HepG2 (cell line): ENCODE results near the gene PRR27. TPM values are rescaled to one million over a fixed set of nuclear protein-coding genes. Genes with fewer than 3 reads are reported as not detected.

Experiments
- ATAC-seq: fragments of 200-7000 bp; cut with Tn5 transposase; 3 replicates; pipeline ENCODE4 v1.9.1; 2020; ENCODE audit warnings: mild to moderate bottlenecking, moderate library complexity
- BruUV-seq: library from RNA; stranded (reverse); fragments of 400-500 nt; replicated peaks from 2 replicates; lab custom pipeline; 2021; lab: Mats Ljungman, UMichigan
- CTCF ChIA-PET: fragments of 300-600 bp; formaldehyde crosslinking; extraction: SDS; loops from one replicate; lab custom pipeline; 2021; ENCODE audit warnings: low total read pairs, inconsistent platforms, low intra/inter-chr PET ratio; lab: Yijun Ruan, JAX
- POLR2A ChIA-PET: fragments of 350-600 bp; sonication (Branson Sonifier 250); formaldehyde crosslinking; loops from one replicate; lab custom pipeline; 2020; ENCODE audit warnings: antibody characterized with exemption, inconsistent platforms; lab: Yijun Ruan, JAX
- DNase-seq: peaks from one replicate; pipeline ENCODE4 v3.0.0-alpha.2; 2015; ENCODE audit warnings: low spot score
- FAIRE-seq: peaks from 3 replicates; lab custom pipeline; 2011; peaks lifted over from hg19 to GRCh38; lab: Jason Lieb, UNC
- H2AFZ ChIP-seq: one replicate; pipeline ENCODE4 v1.6.1; 2011; ENCODE audit warnings: low read length, inconsistent platforms
- H3K27ac ChIP-seq: fragments of 300-600 bp; 3 replicates; pipeline ENCODE4 v1.8.0; 2011; ENCODE audit warnings: mixed run types, mild to moderate bottlenecking, mixed read lengths, low read length, inconsistent platforms; ENCODE audit not compliant: insufficient read depth; ENCODE audit errors: extremely low read length
- H3K27me3 ChIP-seq, 2 experiments: fragments of 200-600 bp in 1 of 2; 2 replicates in 1 of 2; 3 replicates in 1 of 2; pipeline versions ENCODE4 v1.6.0 to v1.8.0; 2011; ENCODE audit warnings: low read length in 2 of 2, mild to moderate bottlenecking in 2 of 2, moderate library complexity in 2 of 2, inconsistent platforms in 1 of 2; ENCODE audit not compliant: insufficient read depth in 2 of 2, control insufficient read depth in 1 of 2
- H3K36me3 ChIP-seq, 2 experiments: fragments of 200-600 bp in 1 of 2; replicated peaks in 1 of 2; 2 replicates in 1 of 2; 3 replicates in 1 of 2; pipeline versions ENCODE4 v1.5.1 to v1.8.0; 2011; ENCODE audit warnings: low read length in 2 of 2, inconsistent platforms in 1 of 2; ENCODE audit not compliant: insufficient read depth in 2 of 2, control insufficient read depth in 1 of 2
- H3K4me1 ChIP-seq: 2 replicates; pipeline ENCODE4 v1.5.1; 2012; ENCODE audit warnings: low read length, inconsistent platforms; ENCODE audit not compliant: insufficient read depth
- H3K4me2 ChIP-seq: 2 replicates; pipeline ENCODE4 v1.6.0; 2011; ENCODE audit warnings: low read depth, low read length, inconsistent platforms
- H3K4me3 ChIP-seq, 3 experiments: fragments of 200-600 bp in 1 of 3; sonication (generic), shearing (Covaris generic) in 1 of 3; replicated peaks in 1 of 3; 2 replicates each; pipeline ENCODE4 v1.5.1; 2011 to 2016; ENCODE audit warnings: low read length in 3 of 3, inconsistent platforms in 2 of 3, low read depth in 2 of 3, mild to moderate bottlenecking in 2 of 3, control low read depth in 1 of 3, mixed read lengths in 1 of 3; ENCODE audit not compliant: insufficient read depth in 1 of 3
- H3K79me2 ChIP-seq: one replicate; pipeline ENCODE4 v1.6.1; 2011; ENCODE audit warnings: low read length, inconsistent platforms; ENCODE audit not compliant: insufficient read depth
- H3K9ac ChIP-seq: 2 replicates; pipeline ENCODE4 v1.6.0; 2011; ENCODE audit warnings: mild to moderate bottlenecking, low read depth, low read length, inconsistent platforms; ENCODE audit not compliant: insufficient read depth
- H3K9me3 ChIP-seq: 2 replicates; pipeline ENCODE4 v1.5.1; 2012; ENCODE audit warnings: mild to moderate bottlenecking, low read length
- H4K20me1 ChIP-seq: 2 replicates; pipeline ENCODE4 v1.6.0; 2011; ENCODE audit warnings: inconsistent platforms, mild to moderate bottlenecking, low read length, moderate library complexity; ENCODE audit not compliant: insufficient read depth
- AGO2 ChIP-seq: fragments of 200-400 bp; formaldehyde crosslinking; optimal IDR thresholded peaks from 2 replicates; pipeline ENCODE3; 2017; ENCODE audit warnings: mild to moderate bottlenecking, low read depth, low read length, moderate library complexity
- GZF1 ChIP-seq: sonication (generic); formaldehyde crosslinking; IDR thresholded peaks from 2 replicates; pipeline ENCODE4 v1.5.1; 2020; ENCODE audit warnings: mild to moderate bottlenecking, missing genetic modification reagents
- HOXA3 ChIP-seq: sonication (generic); formaldehyde crosslinking; IDR thresholded peaks from 2 replicates; pipeline ENCODE4 v1.5.0; 2020; ENCODE audit warnings: missing genetic modification reagents
- IRX3 ChIP-seq: sonication (generic); formaldehyde crosslinking; IDR thresholded peaks from 2 replicates; pipeline ENCODE4 v1.8.1; 2023; ENCODE audit warnings: mild to moderate bottlenecking, low read depth, missing genetic modification reagents, borderline replicate concordance
- KDM2A ChIP-seq: sonication (generic); formaldehyde crosslinking; IDR thresholded peaks from 2 replicates; pipeline ENCODE4 v1.4.0; 2020; ENCODE audit warnings: low read depth, missing genetic modification reagents, borderline replicate concordance
- MED13 ChIP-seq: sonication (generic); formaldehyde crosslinking; IDR thresholded peaks from 2 replicates; pipeline ENCODE4 v1.5.0; 2020; ENCODE audit warnings: missing genetic modification reagents
- POGZ ChIP-seq: sonication (generic); formaldehyde crosslinking; IDR thresholded peaks from 2 replicates; pipeline ENCODE4 v1.4.0; 2020; ENCODE audit warnings: mild to moderate bottlenecking, missing genetic modification reagents
- SIX1 ChIP-seq: sonication (generic); formaldehyde crosslinking; IDR thresholded peaks from 2 replicates; pipeline ENCODE4 v1.4.0; 2020; ENCODE audit warnings: missing genetic modification reagents, borderline replicate concordance
- SP1 ChIP-seq, 2 experiments: fragments of 450-650 bp in 1 of 2; sonication (generic) in 1 of 2; formaldehyde crosslinking in 1 of 2; IDR thresholded peaks; 2 replicates each; pipeline versions ENCODE4 v1.4.0 to v1.6.1; 2016 to 2020; ENCODE audit warnings: missing genetic modification reagents in 1 of 2
- U2AF2 ChIP-seq: fragments of 200-400 bp; formaldehyde crosslinking; IDR thresholded peaks from 2 replicates; pipeline ENCODE4 v1.6.1; 2017; ENCODE audit warnings: low read depth, mild to moderate bottlenecking, low read length
- ZBTB3 ChIP-seq: sonication (generic); formaldehyde crosslinking; IDR thresholded peaks from 2 replicates; pipeline ENCODE4 v1.4.0; 2020; ENCODE audit warnings: low read depth, mild to moderate bottlenecking, moderate library complexity, missing genetic modification reagents, borderline replicate concordance
- ZNF143 ChIP-seq: sonication (generic); formaldehyde crosslinking; IDR thresholded peaks from 2 replicates; pipeline ENCODE4 v1.4.0; 2020; ENCODE audit warnings: missing genetic modification reagents
- ZNF44 ChIP-seq: sonication (generic); formaldehyde crosslinking; IDR thresholded peaks from 2 replicates; pipeline ENCODE4 v1.5.1; 2020; ENCODE audit warnings: mild to moderate bottlenecking, missing genetic modification reagents
- ZNF598 ChIP-seq: sonication (generic); formaldehyde crosslinking; IDR thresholded peaks from 2 replicates; pipeline ENCODE4 v1.5.1; 2020; ENCODE audit warnings: mild to moderate bottlenecking, missing genetic modification reagents, borderline replicate concordance
- ZNF713 ChIP-seq: sonication (generic); formaldehyde crosslinking; IDR thresholded peaks from 2 replicates; pipeline ENCODE4 v1.4.0; 2020; ENCODE audit warnings: mild to moderate bottlenecking, missing genetic modification reagents
- ZNF724P ChIP-seq: sonication (generic); formaldehyde crosslinking; IDR thresholded peaks from 2 replicates; pipeline ENCODE4 v1.8.0; 2022; ENCODE audit warnings: missing genetic modification reagents, borderline replicate concordance
- ZNF772 ChIP-seq: sonication (generic); formaldehyde crosslinking; IDR thresholded peaks from 2 replicates; pipeline ENCODE4 v1.5.0; 2020; ENCODE audit warnings: mild to moderate bottlenecking, missing genetic modification reagents
- WGBS: methylation state at CpG from one replicate; pipeline ENCODE4 v1.1.6; 2017; ENCODE audit warnings: low lambda C conversion rate; 5-methylcytosine and 5-hydroxymethylcytosine counted together
- in situ Hi-C: cut with HindIII; loops from 2 replicates; pipeline ENCODE4 v1.10.0; 2017; ENCODE audit warnings: low pct_unique_long_range_greater_than_20kb; ENCODE audit not compliant: extremely low pct_ligation_motif_present
- intact Hi-C: fragments of 100-400 bp; cut with micrococcal nuclease; formaldehyde crosslinking; loops from one replicate; pipeline ENCODE4 v1.10.0; 2022; ENCODE audit not compliant: unreplicated experiment
- polyA plus RNA-seq, 8 experiments: library from polyadenylated mRNA; depleted of rRNA in 3 of 8; stranded (reverse) in 7 of 8; unstranded in 1 of 8; fragments of >200 nt; fragmentation: Illumina TruSeq in 4 of 8; extraction: Trizol in 4 of 8; gene quantifications; 2 replicates each; pipeline versions ENCODE4 v1.2.1 to v1.2.3, GENCODE V29; 2011 to 2016; ENCODE audit warnings: low read depth in 4 of 8, missing spikeins in 1 of 8, mixed read lengths in 1 of 8; ENCODE audit not compliant: insufficient read depth in 1 of 8
- total RNA-seq, 5 experiments: library from RNA; depleted of rRNA; stranded (reverse); fragments of >200 nt; fragmentation: Illumina TruSeq; extraction: Trizol; gene quantifications; 2 replicates each; pipeline ENCODE4 v1.2.3, GENCODE V29; 2016; ENCODE audit warnings: low read depth in 1 of 5
- TF ChIP-seq, protein P1 (sequence below): sonication (generic); formaldehyde crosslinking; IDR thresholded peaks from 2 replicates; pipeline ENCODE4 v1.4.0; 2020; ENCODE audit warnings: mild to moderate bottlenecking, low read depth, missing genetic modification reagents
- TF ChIP-seq, protein P2 (sequence below): sonication (generic); formaldehyde crosslinking; IDR thresholded peaks from 2 replicates; pipeline ENCODE4 v1.8.0; 2022; ENCODE audit warnings: mild to moderate bottlenecking, missing genetic modification reagents, moderate library complexity

The PRR27 gene
- total and polyA plus RNA-seq, 2 of the 13 experiments (the other 11 are each of a cell fraction or from before 2014, with no cell fraction given), result not detected

DNA sequence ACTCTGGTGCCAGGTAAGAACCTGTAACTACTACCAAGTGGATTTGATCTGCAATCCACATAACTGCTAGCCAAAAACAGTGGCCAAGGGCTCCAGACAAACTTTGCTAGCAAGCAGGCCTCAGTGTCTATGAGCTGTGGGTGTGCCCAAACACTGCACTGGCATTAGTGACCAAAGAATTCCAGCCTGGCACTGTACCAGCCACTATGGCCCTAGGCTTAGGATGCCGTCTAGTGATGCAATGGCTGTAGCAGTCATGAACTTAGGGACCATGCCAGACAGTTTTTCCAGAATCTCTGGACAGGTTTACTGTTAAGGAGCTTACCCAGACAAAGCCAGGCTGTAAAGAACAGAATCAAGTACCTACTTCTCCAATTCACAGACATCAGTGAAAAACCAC is 33.7 kb upstream of the PRR27 start (continued):
- TF ChIP-seq, protein P1, sequence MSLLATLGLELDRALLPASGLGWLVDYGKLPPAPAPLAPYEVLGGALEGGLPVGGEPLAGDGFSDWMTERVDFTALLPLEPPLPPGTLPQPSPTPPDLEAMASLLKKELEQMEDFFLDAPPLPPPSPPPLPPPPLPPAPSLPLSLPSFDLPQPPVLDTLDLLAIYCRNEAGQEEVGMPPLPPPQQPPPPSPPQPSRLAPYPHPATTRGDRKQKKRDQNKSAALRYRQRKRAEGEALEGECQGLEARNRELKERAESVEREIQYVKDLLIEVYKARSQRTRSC (CRISPR knock-in tag), result no peak
- TF ChIP-seq IRX3 (CRISPR knock-in tag) (no peak), GZF1 (CRISPR knock-in tag) (no peak), HOXA3 (no peak), ZNF44 (no peak), MED13 (CRISPR knock-in tag) (no peak), SIX1 (CRISPR knock-in tag) (no peak), ZNF772 (CRISPR knock-in tag) (no peak)

DNA sequence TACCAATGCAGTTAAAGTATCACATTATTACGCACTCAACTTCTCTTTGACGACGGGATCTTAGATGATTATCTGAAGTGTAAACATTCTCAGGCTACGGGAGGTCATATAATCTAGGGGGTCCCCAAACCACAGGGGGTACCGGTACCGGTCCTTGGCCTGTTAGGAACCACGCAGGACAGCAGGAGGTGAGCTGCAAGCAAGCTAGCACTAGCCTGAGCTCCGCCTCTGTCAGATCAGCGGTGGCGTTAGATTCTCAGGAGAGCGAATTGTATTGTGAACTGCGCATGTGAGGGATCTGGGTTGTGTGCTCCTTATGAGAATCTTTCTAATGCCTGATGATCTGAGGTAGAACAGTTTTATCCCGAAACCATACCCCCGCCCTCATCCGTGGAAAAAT is 20.6 kb upstream of the PRR27 start:
- no peak for ATAC-seq

More for the DNA sequence above, 20.6 kb upstream of the PRR27 start:
- Histone ChIP-seq H3K9me3 (no peaks in the 10 kb centered on the region), H3K27ac (no peak overlapping the region), H3K79me2 (no peaks in the 10 kb centered on the region), H3K4me2 (no peak overlapping the region), H2AFZ (no peak overlapping the region), H3K27me3 (no peaks in the 10 kb centered on the region), H3K36me3 (no peaks in the 10 kb centered on the region), H3K9ac (no peak overlapping the region), H3K4me1 (peaks cover 6% of the 10 kb centered on the region), H4K20me1 (no peaks in the 10 kb centered on the region), H3K4me3 (no peak overlapping the region)
- ChIA-PET CTCF (no interaction called here), POLR2A (no interaction called here)
- TF ChIP-seq SP1 (IDR thresholded peaks at IDR 0.05) (no peak), SP1 (CRISPR knock-in tag; IDR thresholded peaks at IDR 0.05) (no peak), ZNF724P (no peak), ZBTB3 (CRISPR knock-in tag) (no peak), KDM2A (no peak), U2AF2 (no peak), ZNF598 (CRISPR knock-in tag) (no peak), AGO2 (no peak), ZNF713 (CRISPR knock-in tag) (no peak), POGZ (CRISPR knock-in tag) (no peak), ZNF143 (no peak)
- TF ChIP-seq, protein P2, sequence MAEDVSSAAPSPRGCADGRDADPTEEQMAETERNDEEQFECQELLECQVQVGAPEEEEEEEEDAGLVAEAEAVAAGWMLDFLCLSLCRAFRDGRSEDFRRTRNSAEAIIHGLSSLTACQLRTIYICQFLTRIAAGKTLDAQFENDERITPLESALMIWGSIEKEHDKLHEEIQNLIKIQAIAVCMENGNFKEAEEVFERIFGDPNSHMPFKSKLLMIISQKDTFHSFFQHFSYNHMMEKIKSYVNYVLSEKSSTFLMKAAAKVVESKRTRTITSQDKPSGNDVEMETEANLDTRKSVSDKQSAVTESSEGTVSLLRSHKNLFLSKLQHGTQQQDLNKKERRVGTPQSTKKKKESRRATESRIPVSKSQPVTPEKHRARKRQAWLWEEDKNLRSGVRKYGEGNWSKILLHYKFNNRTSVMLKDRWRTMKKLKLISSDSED (CRISPR knock-in tag), result no peak
- 96% methylated on average over 11 of the region's 15 CpGs for WGBS
- DNase-seq (no peak), FAIRE-seq (no peak)
- in situ Hi-C loops, result no loop called here
- intact Hi-C loops, result no loop called here
- BruUV-seq, result no TSS peak
